GM19395 (cell line): ENCODE results near the gene FHAD1.

Experiments
- ATAC-seq: cut with Tn5 transposase; IDR thresholded peaks from one replicate; pipeline ENCODE4 v1.9.1; 2021; ENCODE audit warnings: mild to moderate bottlenecking, moderate library complexity; ENCODE audit not compliant: unreplicated experiment

Gene FHAD1

DNA sequence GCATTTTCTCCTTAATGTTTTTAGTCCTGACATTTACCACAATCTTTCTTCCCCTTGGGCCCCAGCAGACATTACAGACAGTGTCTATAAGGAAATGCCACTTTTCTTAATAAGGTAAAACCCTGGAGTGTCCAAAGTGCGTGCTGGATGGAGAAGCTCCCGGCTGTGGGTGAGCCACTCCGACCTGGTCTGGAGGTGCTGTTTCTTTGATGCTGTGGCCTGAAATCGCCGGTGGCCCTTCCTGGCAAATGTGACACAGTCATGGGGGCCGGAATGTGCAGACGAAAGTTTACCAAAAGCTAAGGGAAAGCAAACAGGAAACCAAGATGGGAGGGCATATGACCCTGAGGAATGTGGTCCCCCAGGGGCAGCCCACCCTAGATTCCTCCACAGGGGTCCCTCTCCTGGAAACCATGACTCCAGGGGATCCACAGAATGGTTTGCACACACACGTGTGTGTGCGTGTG is 77.9 kb downstream of the FHAD1 start:
- no peak for ATAC-seq

DNA sequence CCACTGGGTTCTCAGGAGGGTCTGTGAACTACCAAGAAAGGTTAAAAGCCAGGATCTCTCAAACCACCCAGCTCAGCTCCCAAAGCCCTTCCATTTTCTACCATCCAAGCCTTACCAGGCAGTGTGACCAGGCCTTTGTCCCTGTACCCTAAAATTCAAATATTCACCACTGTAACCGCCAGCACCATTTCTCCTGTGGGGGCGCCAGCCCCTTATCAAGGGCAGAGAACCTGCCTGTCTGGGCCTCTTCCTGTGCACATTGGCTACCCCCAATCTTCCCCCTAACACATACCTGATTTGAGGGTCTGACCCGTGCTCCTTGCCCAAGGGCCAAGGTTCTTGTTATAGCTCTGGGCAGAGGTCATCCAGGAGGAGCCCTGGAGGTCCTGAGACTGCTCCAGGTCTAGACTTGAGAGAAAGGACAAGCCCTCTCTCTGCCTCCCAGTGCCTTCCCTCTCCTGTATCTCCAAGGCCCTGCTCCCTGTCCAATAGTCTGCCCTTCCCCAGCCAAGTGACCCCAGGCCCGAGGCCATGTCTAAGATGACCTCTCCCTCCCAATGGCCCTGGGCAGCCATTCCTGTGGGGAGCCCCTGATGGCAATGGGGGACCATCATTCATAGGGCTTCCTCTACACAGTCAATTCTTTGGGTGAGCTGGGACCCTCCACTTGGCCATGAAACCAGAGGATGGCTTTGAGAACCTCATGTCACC is 78.5 kb downstream of the FHAD1 start:
- ATAC-seq: no peak

DNA sequence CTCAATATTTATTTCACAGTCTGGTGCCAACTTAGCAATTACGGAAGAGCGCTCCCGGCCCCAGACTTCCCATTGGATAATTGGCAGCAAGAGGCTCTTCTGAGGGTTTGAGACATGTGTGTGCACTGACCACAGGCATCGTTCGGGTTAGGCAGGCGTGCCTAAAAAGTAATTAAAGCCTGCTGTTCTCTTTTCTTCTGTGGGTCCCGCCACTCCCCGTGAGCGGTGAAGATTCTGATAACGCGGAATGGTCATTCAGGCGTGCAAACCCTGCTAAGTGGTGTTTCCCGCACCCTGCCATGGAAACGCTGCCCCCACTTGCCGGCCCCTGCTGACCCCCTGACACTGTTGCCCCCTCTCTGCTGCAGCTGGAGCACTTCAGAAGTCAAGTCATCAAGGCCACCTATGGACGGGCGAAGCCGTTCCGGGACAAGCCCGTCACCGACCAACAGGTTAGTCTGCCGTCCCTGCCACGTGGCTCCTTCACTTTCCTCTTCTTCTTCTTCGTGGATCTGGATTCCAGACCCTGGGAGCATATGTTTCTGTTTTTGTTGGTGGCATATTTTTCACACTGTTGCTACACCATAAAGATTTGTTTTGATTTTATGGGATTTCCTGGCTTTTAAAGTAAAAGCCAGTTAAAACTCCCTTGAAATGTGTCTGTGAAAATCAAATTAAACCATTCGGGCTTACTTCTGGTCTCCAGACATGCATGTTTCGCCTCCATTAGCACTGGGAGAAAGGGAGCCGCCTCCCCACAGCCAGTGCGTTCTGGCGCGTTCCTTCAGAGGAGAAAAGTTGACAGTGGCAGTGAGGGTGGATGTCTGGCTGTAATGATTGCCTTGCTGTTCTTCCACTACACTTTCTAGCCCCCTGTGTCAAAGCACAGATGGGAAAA is 79.9 kb downstream of the FHAD1 start:
- ATAC-seq: no peak

DNA sequence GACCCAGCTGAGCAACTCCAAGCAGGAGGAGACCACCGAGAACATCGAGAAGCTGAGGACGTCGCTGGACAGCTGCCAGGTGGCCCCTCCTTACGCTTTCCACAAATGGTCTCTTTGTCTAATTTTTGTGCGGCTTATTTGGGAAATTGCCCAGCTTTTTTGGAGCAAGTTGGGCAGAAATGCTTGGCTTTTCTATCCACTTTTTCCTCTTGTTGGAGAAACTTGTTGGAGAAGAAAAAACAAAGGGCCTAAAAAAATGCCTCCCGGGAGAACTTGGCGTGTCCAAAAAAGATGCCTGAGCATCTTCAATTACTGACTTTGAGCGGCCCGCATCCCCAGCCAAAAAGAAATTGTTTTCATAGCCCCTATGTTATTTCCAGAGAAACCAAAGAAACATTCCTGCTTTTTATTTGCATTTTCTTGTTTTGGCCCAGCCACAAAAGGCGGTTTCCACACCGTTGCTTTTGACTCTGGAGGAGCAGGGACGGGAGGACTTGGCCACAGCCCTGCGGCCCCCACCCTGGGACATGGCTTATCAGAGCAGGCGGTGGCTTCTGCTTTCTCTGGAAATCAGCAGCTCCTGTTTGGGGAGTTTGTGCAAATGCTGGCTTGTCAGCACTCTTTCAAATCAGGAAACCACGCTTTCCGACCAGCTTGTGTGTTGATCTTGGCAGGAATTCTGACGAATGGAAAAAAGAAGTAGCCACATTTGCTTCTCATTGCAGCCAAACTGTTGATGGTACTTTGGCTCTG is 81.5 kb downstream of the FHAD1 start:
- no peak for ATAC-seq

DNA sequence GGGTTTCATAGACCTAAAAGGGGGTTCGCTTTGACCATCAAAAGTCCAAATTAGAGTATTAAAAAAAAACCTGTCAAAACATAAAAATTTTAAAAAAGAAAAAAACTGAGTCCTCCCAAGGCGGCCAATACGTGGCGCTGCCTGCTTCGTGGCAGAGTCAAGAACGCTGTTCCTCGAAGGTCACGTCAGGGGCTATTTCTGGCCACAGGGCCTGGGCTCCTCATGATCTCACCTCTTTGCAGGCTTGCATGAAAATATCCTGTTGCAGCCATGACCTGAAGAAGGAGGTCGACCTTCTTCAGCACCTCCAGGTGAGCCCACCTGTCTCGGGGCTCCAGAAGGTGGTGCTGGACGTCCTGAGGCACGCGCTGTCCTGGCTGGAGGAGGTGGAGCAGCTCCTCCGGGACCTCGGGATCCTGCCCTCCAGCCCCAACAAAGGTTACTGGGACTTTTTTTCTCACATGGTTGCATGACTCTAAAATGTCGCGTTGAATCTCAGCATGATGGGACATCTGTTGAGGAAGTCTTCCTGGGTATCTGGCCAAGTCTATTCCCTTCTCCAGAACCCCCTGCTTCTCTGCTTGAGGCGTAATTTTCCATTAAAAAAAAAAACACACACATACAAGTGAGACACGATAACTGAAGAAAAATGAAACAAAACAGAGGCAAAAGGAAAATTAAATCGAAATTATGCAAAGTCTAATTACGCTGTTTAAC is 82.2 kb downstream of the FHAD1 start:
- no peak for ATAC-seq

DNA sequence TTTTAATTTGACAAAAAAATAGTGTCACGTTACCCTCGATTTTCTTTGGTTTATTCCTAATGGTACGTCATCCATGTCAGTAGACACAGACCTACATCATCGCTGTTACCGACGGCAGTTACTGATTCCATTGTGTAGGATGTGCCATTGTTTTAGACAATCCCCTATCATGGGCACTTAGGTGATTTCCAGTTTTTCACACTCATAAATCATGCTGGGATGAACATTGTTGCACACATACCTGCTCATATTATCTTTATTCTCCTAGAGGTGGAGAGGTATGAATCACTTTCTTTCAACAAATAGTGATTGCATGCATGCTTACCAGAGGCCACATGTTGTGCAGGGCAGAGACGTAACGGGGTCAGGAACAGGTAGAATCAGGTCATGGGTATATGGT is 83.0 kb downstream of the FHAD1 start:
- ATAC-seq: no peak

DNA sequence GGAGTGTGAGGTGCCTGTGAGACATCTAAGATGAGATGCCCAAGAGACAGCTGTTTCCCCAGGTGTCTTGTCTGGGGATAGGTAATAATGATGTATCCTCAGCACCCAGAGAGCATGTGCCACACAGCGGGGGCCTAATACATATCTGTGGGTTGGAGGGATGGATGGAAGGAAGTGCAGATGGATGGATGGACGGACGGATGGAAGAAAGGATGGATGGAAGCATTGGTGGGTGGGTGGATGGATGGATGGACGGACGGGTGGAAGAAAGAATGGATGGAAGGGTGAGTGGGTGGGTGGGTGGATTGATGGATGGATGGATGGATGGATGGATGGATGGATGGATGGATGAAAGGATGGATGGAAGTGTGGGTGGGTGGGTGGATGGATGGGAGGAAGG is 84.2 kb downstream of the FHAD1 start:
- no peak for ATAC-seq

DNA sequence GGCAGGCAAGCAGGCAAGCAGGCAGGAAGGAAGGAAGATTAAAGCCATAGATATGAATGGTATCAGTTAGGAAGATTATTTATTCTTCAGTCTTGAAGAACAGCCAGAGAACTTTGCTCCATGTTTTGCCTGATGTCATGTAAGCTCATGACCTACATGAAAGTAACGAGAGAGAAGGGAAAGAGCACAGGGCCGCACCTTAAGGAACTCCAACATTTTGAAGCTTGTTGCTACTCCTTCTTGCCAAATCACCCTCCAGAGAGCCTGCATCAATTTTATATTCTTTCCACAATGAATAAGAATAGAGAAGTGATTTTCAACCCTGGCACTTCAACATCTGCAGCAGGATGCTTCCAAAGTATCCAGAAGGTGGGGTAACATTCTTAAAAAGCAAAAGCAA is 84.7 kb downstream of the FHAD1 start:
- ATAC-seq: no peak

DNA sequence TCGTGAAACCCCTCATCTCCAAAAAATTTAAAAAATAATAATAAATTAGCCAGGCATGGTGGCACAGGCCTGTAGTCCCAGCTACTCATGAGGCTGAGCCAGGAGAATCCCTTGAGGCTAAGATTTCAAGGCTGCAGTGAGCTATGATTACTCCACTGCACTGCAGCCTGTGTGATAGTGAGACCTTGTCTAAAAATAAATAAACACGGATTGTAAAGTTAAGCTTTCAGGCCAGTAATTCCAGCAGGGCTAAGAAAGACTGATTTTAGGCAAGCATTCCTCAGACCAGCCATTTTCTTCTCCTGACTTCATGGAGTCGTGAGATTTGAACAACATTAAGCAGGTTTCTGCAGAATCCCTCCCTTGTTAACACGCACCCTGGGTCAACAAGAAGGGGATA is 85.5 kb downstream of the FHAD1 start:
- ATAC-seq: no peak

DNA sequence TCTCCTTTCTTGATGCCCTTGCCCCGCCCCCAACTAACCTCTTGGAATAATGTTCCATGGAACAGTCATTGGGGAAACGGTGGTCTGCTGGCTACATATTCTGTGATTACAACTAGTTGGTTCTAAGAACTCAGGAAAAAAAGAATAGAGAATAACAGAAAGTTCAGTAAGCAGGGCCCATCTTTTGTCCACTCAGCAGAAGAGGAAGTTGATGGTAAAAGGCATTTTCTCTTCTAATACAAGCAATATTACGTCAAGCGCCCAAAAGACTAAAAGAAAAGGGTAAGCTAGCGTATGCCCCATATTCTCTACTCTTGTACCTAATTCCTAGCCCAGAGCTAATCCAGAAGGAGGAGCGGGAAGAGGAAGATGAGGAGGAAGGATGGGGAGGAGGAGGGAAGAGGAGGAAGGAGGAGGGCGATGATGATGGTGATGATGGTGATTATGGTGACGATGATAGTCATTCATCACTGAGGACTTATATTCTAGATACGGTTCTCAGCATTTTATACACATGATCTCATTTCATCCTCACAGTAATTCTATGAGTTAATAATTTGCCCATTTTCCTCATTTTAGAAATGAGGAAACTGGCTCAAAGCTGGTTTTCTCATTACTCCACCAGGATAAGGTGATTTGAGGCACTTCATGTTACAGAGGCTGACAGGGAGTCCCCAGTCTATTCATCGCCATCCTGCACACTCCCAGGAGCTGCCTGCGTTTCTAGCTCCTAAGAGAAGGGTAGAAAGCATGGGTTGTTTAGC is 86.1 kb downstream of the FHAD1 start:
- ATAC-seq: no peak

DNA sequence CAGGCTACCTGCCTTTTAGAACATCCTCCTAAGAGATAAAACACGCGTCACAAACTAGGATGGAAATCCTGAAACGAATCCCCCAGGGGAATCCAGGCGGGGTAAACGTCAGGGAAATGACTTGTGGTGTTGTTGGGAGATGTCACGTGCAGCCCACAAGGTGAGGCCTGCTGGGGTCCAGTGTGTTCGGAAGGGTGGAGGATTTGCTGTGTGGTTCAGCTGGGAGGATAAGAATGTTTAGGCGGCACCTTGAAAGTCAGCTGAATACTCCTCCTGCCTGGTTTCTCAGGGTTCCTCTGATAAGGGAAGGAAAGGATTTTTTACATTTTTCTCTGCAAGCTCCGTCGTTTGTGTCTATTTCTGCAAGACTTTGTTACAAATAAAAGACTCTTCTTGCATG is 88.0 kb downstream of the FHAD1 start:
- ATAC-seq: no peak

DNA sequence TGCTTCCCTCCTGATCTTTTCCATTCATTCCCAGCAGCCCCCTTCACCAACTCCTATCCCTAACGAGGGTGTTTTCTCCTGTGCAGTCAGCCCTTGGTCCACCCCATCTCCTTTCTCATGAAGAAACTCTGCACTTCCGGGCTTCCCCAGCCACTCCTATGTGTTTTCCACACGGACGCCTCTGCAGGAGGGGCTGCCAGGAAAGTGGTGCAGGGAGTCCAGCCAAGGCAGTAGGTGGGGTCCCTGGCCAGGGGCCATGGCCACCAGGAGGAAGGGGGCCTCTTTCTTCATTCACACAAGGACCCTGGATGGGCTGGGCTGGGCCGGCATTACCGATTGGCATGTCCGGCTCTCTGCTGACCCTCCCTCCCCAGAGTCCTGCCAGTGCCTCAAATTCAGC is 89.8 kb downstream of the FHAD1 start:
- no peak for ATAC-seq

DNA sequence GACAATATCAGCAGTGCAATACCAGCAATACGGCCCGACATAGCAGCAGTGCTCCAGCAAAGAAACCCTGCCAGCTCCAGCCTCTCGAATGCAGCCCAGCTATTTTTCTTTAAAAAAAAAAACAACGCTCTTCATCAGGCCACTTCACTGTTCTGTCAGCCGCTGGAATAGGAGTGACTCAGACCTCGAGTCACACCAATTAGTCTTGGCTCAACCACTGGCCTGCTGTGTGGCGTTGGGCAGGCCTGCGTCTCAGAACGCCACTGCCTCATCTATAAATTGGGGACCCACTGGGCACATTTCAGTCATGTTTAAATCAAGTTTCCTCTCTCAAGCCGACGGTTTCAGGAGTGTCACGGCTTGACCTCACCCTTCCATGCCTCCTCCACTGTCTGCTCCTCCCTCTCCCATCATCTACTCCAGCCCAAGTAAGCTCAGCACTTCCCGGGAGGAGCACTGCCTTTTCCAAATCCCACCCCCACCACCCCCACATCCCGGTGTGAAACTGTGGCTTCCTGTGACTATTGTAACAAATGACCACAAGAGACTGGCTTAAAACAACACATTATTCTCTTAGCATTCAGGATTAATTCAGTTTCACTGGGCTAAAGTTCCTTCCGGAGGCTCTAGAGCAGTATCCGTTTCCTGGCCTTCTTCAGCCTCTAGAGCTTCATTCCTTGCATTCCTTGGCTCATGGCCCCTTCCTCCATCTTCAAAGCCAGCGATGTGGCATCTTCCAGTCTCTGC is 90.8 kb downstream of the FHAD1 start:
- no peak for ATAC-seq

DNA sequence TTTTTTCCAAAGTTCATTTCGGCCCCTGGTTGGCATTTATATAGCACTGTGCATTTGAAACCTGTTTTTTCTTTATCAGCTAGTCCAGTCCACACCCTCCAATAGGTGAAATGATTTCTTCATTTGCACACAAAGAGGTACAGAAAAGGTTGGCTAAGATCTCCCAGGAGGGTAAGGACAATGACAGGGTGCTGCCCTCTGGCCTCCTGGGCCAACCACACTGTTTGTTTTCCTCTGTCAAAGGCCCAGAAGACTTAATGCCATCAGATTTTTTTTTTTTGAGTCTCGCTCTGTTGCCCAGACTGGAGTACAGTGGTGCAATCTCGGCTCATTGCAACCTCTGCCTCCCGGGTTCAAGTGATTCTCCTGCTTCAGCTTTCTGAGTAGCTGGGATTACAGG is 92.5 kb downstream of the FHAD1 start:
- ATAC-seq: no peak

DNA sequence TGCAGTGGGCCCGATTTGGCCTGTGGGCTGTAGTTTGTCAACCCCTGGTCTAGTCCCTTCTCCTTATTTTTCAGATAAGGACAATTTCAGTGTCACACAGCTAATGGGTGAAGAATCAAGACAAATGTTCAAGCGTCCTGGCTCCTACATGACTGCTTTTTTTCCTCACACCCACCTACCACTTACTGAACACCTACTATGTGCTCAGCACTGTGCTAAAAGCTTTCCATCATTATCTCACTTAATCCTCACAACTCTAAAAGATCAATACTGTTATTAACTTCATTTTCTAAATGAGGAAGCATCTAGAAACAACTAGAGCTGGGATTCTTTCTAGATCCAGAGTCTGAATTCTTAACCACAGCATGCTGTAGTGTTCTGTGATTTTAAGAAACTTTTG is 94.2 kb downstream of the FHAD1 start:
- ATAC-seq: no peak

DNA sequence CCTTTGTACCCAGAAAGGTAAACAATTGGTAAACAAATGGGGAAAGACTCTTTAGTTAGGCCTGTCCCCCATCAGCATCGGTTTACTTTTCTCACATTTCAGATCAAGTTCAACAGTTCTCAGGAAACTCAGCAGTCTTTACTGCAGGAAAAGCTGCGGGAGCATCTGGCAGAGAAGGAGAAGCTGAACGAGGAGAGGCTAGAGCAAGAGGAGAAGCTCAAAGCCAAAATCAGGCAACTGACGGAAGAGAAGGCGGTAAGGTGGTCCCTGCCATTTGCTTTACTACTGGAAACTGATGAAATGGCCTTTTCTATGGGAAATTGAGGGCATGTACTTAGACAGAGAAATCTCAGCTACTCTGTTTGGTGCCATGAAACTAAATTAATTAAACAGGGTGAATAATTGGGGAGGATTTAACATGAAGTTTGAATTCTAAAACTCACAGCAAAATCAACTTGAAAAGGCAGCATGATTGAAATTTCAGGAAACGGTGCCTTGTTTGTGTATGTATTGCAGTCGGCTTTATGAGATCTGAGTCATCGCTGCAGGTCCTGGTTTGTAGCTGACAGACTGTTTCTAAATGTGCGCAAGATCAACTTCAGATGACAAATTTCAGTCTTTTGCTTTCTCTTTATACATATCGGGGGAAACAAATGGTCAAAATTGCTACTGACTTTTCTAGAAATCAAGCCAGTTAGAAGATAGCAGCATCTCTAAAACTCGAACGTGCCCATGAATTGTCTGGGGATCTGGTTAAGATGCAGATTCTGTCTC is 94.8 kb downstream of the FHAD1 start:
- ATAC-seq: no peak

DNA sequence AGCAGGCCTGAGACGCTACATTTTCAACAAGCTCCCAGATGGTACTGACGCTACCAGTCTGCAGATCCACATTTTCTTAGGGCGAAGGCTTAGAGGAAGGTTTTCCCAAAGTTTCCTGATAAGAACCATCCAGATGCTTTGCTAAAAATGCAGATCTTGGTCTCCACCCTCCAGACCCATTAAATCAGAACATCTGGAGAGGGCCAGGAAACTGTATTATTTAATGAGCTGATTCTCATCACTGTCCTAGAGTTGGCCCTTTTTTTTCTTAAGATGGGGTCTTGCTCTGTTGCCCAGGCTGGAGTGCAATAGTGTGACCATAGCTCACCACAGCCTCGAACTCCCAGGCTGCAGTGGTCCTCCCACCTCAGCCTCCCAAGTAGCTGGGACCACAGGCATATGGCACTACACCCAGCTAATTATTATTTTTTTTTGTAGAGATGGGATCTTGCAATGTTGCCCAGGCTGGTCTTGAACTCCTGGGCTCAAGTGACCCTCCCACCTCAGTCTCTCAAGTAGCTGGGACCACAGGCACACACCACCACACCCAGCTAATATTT is 95.5 kb downstream of the FHAD1 start:
- ATAC-seq: no peak

DNA sequence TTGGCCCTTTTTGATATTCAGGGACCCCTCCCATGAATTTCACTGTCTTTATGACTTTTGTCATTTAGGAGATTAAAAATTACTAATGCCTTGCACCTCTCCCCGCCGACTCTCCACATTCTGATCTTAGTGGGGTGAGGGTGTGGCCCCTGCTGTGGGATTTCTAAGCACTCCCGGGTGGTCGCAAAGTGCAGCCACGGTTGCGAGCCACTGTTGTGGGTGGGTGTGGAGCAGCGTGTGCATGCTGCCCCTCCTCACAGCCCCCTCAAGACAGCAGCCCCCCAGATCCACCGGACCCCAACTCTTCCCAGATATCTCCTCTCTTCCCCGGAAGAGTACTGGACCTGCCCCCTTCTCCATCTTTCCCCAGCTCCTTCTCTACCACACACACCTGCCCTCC is 96.1 kb downstream of the FHAD1 start:
- no peak for ATAC-seq
